Fibroblast of the aortic adventitia (primary cell): Measurements from ENCODE around the gene IQUB. TPM values are rescaled to one million over a fixed set of nuclear protein-coding genes. Genes with fewer than 3 reads are reported as not detected.

Source experiments
- DNase-seq: peaks from one replicate; pipeline ENCODE4 v3.0.0-alpha.2; 2010; ENCODE audit warnings: low read depth
- H3K4me3 ChIP-seq: 2 replicates; pipeline ENCODE4 v1.5.1; 2011; ENCODE audit warnings: low read depth, mild to moderate bottlenecking, control low read depth, low read length, moderate library complexity
- total RNA-seq: library from RNA; depleted of rRNA; stranded (reverse); fragments of >200 nt; gene quantifications from 2 replicates; pipeline ENCODE4 v1.2.3, GENCODE V29; 2012; ENCODE audit warnings: low replicate concordance
- TF ChIP-seq, protein P1 (sequence below): IDR thresholded peaks from 2 replicates; pipeline ENCODE4 v1.5.1; 2011; ENCODE audit warnings: mild to moderate bottlenecking, low read length, control low read depth, inconsistent platforms; ENCODE audit not compliant: insufficient read depth

IQUB gene
- 0.81 and 2.7 TPM in 2 replicates for total RNA-seq

DNA sequence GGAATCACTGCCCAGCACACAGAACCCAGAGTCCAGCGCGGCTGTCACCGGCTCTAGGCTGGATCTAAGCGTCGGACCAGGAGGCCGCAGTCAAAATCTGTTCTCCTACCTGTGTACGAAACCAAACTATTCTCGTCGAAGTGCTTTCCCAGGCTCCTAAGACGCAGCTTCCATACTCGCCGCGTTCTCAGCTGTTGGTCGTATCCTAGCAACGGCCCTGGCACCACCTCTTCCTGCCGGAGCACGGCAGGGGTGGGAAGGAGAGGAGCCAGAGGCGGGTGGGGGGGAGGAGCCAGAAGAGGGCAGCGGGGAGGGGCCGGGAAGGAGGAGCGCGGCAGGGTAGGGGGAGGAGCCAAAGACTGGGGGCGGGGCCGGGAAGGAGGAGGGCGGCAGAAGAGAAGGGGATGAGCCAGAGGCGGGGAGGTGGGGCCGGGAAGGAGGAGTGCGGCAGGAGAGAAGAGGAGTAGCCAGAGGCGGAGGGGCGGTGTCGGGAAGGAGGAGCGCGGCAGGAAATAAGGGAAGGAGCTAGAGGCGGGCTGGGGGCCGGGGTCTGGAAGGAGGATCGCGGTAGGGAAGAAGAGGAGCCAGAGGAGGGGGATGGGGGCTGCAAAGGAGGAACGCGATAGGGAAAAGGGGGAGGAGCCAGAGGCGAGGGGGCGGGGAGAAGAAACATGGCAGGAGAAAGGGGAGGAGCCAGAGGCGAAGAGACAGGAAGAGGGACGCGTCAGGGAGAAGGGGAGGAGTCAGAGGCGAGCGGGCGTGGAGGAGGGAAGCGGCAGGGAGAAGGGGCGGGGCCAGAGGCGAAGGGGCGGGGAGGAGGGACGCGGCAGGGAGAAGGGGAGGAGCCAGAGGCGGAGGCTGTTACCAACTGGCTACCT, at the start of gene IQUB:
Gene IQUB, minus strand, starts transcription at position 213 of the 878 bp plus-strand sequence. CDS start 22,255 bp downstream, outside the sequence.
- peak; percentile 96 for DNase-seq
- H3K4me3 ChIP-seq: peak within 1 kb of the TSS; percentile 84
- TF ChIP-seq, protein P1, sequence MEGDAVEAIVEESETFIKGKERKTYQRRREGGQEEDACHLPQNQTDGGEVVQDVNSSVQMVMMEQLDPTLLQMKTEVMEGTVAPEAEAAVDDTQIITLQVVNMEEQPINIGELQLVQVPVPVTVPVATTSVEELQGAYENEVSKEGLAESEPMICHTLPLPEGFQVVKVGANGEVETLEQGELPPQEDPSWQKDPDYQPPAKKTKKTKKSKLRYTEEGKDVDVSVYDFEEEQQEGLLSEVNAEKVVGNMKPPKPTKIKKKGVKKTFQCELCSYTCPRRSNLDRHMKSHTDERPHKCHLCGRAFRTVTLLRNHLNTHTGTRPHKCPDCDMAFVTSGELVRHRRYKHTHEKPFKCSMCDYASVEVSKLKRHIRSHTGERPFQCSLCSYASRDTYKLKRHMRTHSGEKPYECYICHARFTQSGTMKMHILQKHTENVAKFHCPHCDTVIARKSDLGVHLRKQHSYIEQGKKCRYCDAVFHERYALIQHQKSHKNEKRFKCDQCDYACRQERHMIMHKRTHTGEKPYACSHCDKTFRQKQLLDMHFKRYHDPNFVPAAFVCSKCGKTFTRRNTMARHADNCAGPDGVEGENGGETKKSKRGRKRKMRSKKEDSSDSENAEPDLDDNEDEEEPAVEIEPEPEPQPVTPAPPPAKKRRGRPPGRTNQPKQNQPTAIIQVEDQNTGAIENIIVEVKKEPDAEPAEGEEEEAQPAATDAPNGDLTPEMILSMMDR: no peak

DNA sequence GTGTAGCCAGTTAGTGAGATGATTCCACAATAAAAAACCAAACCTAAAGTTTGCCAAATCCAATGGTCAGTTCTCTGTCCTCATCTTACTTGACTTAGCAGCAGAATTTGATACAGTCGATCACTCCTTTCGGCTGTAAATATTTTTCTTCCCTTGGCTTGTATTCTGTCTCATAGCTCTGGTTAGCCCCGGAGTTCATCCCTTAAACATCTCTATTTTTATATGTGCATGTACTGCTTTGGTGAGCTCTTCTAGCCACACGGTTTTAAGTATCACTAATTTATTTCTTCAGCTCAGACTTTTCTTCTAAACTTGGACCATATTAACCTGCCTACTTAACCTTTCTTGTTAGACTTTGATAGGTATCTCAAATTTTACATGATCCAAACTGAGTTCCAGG, 49.4 kb upstream of the IQUB start:
- DNase-seq: no peak
- no peak overlapping the region for H3K4me3 ChIP-seq

DNA sequence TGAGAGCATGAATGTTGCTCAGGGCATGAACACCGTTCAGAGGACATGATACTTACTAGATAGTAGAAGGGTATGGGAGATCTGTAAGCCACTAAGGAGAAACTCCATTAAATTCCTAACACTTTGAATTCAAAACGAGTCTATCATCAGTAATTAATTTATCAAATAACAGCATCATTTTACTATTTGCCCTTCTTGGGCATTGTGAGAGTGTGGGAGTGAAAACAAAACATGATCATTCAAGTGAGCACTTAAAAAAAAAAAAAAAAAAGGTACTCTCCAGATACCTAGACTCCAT, 46.7 kb upstream of the IQUB start:
- TF ChIP-seq, protein P1: no peak
- DNase-seq: no peak
- no peak overlapping the region for H3K4me3 ChIP-seq

More for the DNA sequence above, 49.4 kb upstream of the IQUB start:
- TF ChIP-seq, protein P1: no peak

DNA sequence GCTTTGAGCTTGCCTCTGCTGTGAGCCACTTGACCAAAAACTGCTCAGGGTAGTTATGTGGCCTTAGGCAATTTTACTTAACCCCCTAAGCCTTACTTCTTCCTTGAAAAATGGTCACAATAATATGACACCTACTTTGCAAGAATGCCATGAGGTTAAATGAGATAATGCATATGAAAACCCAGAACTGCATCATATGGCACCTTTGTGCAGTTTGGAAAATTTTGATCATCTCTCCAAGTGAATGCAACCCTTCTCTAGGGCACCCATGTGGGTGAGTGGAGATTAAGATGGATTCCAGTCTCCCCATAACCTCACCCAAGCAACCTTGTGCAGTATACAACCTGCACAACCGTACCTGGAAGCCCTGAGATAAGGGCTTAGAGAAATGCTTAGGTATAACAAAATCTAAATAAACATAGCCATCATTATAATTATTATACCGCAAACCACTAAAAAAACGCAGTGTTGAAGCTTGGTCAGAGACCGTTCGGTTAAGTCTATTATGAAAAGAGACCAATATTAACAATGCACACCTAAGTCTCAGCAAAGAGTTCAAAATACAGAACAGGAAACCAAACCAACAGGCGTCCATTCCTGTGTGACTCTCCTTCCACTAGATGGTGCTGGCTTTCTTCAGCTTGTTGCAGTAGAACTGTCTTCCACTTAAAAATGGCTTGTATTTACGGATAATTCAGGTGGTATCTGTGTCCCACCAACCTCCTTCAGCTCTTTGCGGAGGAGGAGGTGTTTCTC, 46.2 kb upstream of the IQUB start:
- peak; percentile 70 for DNase-seq
- H3K4me3 ChIP-seq: no peak overlapping the region
- TF ChIP-seq, protein P1: peak; percentile 91

DNA sequence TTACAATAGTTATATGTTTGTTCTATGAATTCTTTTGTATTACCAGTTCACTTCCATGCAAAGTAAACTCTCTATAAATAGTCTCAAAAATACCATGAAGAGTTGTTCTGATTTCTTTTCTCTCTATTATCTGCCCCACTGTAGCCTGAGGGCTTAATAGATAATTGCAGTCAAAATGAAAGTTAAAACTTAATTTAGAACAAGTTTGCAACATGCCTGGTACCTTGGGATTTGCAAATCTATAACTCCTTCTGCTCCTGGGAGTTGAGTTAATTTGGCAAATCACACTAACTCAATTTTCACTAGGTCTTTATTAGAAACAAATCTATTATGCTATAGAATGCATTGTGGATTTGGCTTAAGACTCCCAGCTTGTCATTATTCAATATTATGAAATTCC, 45.0 kb upstream of the IQUB start:
- H3K4me3 ChIP-seq: no peak overlapping the region
- no peak for DNase-seq
- TF ChIP-seq, protein P1: no peak

DNA sequence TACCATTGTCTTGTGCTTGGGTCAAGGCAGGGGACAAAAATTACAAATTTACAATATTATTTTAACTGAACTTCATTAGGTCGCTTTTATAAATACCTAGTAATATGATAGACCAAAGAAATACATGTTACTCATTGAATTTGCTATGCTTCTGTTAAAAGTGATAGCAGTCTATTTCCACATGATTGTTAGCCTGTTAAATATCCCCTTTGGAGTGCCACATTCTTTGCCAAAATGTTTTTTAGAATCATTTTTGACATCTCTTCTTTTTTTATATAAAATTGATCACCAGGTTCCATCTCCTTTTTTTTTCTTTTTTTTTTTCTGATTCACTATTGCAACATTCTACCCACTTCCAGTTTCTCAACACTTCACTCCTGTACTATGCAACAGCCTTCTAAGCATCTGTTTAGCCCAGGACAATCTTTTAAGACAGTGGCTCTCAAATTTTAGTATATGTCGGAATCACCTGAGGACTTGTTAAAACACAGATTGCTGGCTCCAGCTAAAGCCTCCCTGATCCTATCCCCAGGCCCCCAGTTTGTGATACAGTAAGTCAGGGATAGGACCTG, 39.6 kb upstream of the IQUB start:
- no peak overlapping the region for H3K4me3 ChIP-seq
- DNase-seq: no peak
- TF ChIP-seq, protein P1: no peak
